NB4 (cell line): ENCODE data around the gene APAF1.

ENCODE experiments used
- MYC ChIP-seq: IDR thresholded peaks from 2 replicates; pipeline ENCODE4 v1.6.1; 2011; ENCODE audit warnings: low read depth, low read length
- TF ChIP-seq, protein P1 (sequence below): IDR thresholded peaks from 2 replicates; pipeline ENCODE4 v1.6.1; 2011; ENCODE audit warnings: low read depth, low read length
- TF ChIP-seq, protein P2 (sequence below): IDR thresholded peaks from one replicate; pipeline ENCODE4 v1.5.1; 2012; ENCODE audit warnings: low read depth, low read length

DNA sequence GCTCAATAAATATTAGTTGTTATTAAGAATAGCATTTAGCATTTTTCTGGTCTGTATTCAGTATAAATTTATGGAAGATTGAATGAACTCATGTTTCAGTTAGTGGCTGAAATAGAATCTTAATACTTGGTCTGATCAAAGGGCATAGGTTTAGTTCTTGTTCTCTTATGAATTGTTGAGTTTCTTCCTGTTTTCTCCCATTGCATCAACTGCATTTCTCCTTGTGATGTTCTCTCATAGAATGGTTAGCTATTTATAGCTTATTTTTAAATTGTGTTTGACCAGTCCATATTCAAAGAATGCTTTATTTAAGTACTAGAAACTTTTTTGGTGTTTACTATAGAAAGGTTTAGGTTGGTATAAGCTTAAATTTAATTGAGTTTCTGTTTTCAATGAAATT lies 29.8 kb downstream of the APAF1 start:
- TF ChIP-seq, protein P1, sequence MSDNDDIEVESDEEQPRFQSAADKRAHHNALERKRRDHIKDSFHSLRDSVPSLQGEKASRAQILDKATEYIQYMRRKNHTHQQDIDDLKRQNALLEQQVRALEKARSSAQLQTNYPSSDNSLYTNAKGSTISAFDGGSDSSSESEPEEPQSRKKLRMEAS, result no peak
- TF ChIP-seq, protein P2, sequence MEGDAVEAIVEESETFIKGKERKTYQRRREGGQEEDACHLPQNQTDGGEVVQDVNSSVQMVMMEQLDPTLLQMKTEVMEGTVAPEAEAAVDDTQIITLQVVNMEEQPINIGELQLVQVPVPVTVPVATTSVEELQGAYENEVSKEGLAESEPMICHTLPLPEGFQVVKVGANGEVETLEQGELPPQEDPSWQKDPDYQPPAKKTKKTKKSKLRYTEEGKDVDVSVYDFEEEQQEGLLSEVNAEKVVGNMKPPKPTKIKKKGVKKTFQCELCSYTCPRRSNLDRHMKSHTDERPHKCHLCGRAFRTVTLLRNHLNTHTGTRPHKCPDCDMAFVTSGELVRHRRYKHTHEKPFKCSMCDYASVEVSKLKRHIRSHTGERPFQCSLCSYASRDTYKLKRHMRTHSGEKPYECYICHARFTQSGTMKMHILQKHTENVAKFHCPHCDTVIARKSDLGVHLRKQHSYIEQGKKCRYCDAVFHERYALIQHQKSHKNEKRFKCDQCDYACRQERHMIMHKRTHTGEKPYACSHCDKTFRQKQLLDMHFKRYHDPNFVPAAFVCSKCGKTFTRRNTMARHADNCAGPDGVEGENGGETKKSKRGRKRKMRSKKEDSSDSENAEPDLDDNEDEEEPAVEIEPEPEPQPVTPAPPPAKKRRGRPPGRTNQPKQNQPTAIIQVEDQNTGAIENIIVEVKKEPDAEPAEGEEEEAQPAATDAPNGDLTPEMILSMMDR, result no peak
- TF ChIP-seq MYC, result no peak
